ENCODE measurements around the gene CLCN3. TPM values are rescaled to one million over a fixed set of nuclear protein-coding genes. Genes with fewer than 3 reads are reported as not detected.

CLCN3 gene
- total RNA-seq, 2 donors from 2014 or later: 137 to 148 TPM

- Histone ChIP-seq H3K9me3 (no peaks in the 10 kb centered on the region), H3K27me3 (no peaks in the 10 kb centered on the region), H3K9ac (ENCODE audit: low read depth in 2 of 2, low read length in 2 of 2) (no peak overlapping the region), H3K36me3 (no peaks in the 10 kb centered on the region), H3K4me1 (no peaks in the 10 kb centered on the region), H3K27ac (no peak overlapping the region), H3K4me3 (no peak overlapping the region)
- TF ChIP-seq CTCF (IDR thresholded peaks at IDR 0.05): no peak
- intact Hi-C loops (cut with DNase I): no loop called here
- no peak for DNase-seq
Measured at GRCh38 chr4:169649545-169650226, 29.3 kb downstream of the CLCN3 start.

DNA sequence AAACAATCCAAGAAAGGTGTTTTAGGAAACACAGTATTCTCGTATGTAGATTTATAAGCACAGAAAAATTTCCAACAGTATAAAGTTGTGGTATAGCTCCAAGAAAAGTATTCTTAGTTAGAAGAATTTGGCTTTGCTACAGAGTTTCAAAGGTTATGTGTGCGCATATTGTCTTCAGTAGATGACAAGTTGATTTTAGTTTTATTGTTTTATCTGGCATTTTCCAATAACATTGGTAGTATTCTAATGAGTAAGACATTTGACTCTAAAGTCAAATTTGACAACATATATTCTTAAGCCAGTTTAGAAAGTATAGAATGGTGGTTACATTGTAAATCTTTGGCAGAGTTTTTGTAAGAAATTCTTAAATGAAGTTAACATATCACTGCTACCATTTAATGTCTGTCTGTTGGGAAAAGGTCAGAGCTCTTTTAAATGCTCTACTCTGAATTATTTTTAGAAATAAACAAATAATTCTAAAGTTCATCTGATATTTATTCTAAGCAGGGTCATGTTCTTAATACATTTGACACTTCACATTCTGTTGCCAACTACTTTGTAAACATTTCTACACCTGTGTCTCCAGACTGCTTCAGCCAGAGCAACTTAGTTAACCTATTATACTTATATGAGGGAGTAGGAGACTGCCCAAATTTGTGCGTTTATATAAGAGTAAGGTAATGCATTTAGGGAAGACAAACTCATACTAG, 30.0 kb downstream of the CLCN3 start:
- Histone ChIP-seq H3K9ac (ENCODE audit: low read depth in 2 of 2, low read length in 2 of 2) (no peak overlapping the region), H3K27me3 (no peaks in the 10 kb centered on the region), H3K4me1 (no peaks in the 10 kb centered on the region), H3K27ac (no peak overlapping the region), H3K9me3 (no peaks in the 10 kb centered on the region), H3K36me3 (no peaks in the 10 kb centered on the region), H3K4me3 (no peak overlapping the region)
- DNase-seq: no peak
- intact Hi-C loops (cut with DNase I): no loop called here
- no peak for TF ChIP-seq CTCF (IDR thresholded peaks at IDR 0.05)

- Histone ChIP-seq H3K27me3 (no peaks in the 10 kb centered on the region), H3K4me3 (no peak overlapping the region), H3K36me3 (no peaks in the 10 kb centered on the region), H3K9me3 (no peaks in the 10 kb centered on the region), H3K4me1 (no peaks in the 10 kb centered on the region), H3K9ac (ENCODE audit: low read depth in 2 of 2, low read length in 2 of 2) (no peak overlapping the region), H3K27ac (no peak overlapping the region)
- TF ChIP-seq CTCF (IDR thresholded peaks at IDR 0.05): no peak
- intact Hi-C loops (cut with DNase I): no loop called here
- no peak for DNase-seq
Measured at GRCh38 chr4:169652535-169652934, 32.2 kb downstream of the CLCN3 start.

- Histone ChIP-seq H3K9me3 (no peaks in the 10 kb centered on the region), H3K36me3 (no peaks in the 10 kb centered on the region), H3K4me1 (no peaks in the 10 kb centered on the region), H3K27ac (no peak overlapping the region), H3K27me3 (no peaks in the 10 kb centered on the region), H3K4me3 (no peak overlapping the region), H3K9ac (ENCODE audit: low read depth in 2 of 2, low read length in 2 of 2) (no peak overlapping the region)
- intact Hi-C loops (cut with DNase I): no loop called here
- TF ChIP-seq CTCF (IDR thresholded peaks at IDR 0.05): no peak
- DNase-seq: no peak
Measured at GRCh38 chr4:169655401-169655800, 35.0 kb downstream of the CLCN3 start.

DNA sequence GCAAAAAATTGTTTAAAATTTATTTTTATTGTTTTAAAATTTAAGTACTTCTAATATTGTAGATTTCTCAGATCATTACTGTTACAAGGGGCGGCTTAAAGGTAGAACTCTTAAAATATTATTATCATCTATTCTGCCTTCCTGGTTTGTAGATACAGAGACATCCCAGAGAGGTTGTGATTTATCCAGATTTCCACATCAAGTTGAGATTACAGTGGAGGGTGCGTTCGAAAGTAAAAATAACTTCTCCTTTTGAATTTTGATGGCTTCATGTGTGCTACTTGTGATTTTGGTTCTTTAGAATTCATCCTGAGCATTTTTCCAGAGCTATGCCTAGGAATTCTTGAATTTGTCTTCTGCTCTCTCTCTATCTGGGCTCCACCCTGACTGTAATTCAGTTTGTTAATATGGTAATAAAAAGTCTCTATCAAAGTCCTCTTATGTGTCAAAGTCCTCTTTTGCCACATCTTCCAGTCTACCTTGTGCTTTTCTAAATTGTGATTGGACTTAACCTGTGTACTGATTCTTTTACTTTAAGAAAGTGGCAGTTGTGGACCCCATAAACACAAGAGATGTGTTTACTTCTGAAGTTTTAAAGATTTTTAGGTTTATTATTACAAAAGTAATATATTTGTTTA, 37.2 kb downstream of the CLCN3 start:
- Histone ChIP-seq H3K36me3 (no peaks in the 10 kb centered on the region), H3K9me3 (no peaks in the 10 kb centered on the region), H3K27ac (peak overlapping the region; percentile 94), H3K9ac (ENCODE audit: low read depth in 2 of 2, low read length in 2 of 2) (peak overlapping the region in 1 of 2 donors; percentile 14), H3K4me3 (no peak overlapping the region), H3K27me3 (no peaks in the 10 kb centered on the region), H3K4me1 (no peaks in the 10 kb centered on the region)
- no peak for TF ChIP-seq CTCF (IDR thresholded peaks at IDR 0.05)
- intact Hi-C loops (cut with DNase I): no loop called here
- DNase-seq: no peak
